ENCODE measurements around the gene HOMEZ.
A peak's percentile ranks its signal among the peaks of the same experiment; 100 is the strongest.
"Not testable (repeated sequence)": the region's sequence is repeated elsewhere in the genome, so short reads cannot be mapped to it uniquely, and the experiment has no call there.

The HOMEZ gene, protein sequence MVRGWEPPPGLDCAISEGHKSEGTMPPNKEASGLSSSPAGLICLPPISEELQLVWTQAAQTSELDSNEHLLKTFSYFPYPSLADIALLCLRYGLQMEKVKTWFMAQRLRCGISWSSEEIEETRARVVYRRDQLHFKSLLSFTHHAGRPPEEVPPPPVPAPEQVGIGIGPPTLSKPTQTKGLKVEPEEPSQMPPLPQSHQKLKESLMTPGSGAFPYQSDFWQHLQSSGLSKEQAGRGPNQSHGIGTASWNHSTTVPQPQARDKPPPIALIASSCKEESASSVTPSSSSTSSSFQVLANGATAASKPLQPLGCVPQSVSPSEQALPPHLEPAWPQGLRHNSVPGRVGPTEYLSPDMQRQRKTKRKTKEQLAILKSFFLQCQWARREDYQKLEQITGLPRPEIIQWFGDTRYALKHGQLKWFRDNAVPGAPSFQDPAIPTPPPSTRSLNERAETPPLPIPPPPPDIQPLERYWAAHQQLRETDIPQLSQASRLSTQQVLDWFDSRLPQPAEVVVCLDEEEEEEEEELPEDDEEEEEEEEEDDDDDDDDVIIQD

GRCh38 chr14:23286020-23286901 lies at the start of gene HOMEZ:
Gene HOMEZ (minus strand): TSS chr14:23286132. CDS start chr14:23285952, 180 bp downstream.
- DNase-seq (ENCODE audit: insufficient read length, low spot score) = peak; percentile 95
- peak; percentile 97 for FAIRE-seq

- DNase-seq (ENCODE audit: insufficient read length, low spot score) = no peak
- FAIRE-seq = no peak
These were observed 49.7 kb upstream of the HOMEZ start for GRCh38 chr14:23335623-23336022.

- peak; percentile 69 for DNase-seq (ENCODE audit: insufficient read length, low spot score)
- FAIRE-seq = peak; percentile 67
These were observed 42.2 kb upstream of the HOMEZ start for GRCh38 chr14:23327947-23328744.

DNA sequence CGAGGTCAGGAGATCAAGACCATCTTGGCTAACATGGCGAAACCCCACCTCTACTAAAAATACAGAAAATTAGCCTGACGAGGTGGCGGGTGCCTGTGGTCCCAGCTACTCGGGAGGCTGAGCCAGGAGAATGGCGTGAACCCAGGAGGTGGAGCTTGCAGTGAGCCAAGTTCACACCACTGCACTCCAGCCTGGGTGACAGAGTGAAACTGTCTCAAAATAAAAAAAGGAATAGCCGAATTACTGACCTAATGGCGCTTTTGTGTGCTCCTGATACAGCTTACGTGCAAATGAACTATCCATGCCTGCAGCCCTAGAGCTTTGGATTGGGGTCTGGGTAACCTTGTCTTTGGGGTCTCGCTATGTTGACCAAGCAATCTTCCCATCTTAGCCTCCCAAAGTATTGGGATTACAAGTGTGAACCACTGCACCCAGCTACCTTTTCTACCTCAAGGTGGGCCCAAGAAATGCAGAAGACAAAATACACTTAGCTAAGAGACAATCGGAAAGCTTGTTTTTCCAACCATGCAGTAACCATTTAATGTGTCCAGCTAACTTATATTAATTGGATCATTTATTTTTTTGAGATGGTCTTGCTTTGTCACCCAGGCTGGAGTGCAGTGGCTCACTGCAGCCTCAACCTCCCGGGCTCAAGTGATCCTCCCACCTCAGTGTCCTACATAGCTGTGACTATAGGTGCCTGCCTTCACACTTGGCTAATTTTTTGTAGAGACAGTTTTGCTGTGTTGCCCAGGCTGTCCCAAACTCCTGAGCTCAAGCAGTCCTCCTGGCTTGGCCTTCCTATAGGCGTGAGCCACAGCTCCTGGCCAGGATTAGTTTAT lies 40.8 kb upstream of the HOMEZ start:
- DNase-seq (ENCODE audit: insufficient read length, low spot score) (no peak), FAIRE-seq (no peak)

DNA sequence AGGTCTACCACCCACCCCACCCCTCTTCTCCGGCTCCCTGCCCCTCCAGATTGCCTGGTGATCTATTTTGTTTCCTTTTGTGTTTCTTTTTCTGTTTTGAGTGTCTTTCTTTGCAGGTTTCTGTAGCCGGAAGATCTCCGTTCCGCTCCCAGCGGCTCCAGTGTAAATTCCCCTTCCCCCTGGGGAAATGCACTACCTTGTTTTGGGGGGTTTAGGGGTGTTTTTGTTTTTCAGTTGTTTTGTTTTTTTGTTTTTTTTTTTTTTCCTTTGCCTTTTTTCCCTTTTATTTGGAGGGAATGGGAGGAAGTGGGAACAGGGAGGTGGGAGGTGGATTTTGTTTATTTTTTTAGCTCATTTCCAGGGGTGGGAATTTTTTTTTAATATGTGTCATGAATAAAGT lies 39.8 kb upstream of the HOMEZ start:
- DNase-seq (ENCODE audit: insufficient read length, low spot score); FAIRE-seq: not testable (repeated sequence)

DNA sequence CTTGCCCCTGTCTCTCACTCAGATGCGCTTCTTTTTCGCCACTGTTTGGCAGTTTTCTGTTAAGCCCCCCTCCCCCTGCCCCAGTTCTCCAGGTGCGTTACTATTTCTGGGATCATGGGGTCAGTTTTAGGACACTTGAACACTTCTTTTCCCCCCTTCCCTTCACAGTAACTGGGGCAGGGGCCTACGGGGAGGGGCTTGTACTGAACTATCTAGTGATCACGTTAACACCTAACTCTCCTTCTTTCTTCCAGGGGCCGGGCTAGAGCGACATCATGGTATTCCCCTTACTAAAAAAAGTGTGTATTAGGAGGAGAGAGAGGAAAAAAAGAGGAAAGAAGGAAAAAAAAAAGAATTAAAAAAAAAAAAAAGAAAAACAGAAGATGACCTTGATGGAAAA lies 39.1 kb upstream of the HOMEZ start:
- FAIRE-seq = no peak
- no peak for DNase-seq (ENCODE audit: insufficient read length, low spot score)

DNA sequence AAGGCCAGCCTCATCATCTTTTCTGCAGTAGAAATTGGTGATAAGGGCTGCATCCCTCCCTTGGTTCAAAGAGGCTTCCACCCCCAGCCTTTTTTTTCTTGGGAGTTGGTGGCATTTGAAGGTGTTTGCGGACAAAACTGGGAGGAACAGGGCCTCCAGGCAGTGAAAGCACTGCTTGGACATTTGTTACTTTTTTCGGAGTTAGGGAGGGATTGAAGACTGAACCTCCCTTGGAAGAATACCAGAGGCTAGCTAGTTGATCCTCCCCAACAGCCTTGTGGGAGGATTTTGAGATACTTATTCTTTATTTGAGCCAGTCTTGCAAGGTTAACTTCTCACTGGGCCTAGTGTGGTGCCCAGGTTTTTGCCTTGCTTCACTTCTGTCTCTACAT lies 38.5 kb upstream of the HOMEZ start:
- DNase-seq (ENCODE audit: insufficient read length, low spot score) = no peak
- no peak for FAIRE-seq

DNA sequence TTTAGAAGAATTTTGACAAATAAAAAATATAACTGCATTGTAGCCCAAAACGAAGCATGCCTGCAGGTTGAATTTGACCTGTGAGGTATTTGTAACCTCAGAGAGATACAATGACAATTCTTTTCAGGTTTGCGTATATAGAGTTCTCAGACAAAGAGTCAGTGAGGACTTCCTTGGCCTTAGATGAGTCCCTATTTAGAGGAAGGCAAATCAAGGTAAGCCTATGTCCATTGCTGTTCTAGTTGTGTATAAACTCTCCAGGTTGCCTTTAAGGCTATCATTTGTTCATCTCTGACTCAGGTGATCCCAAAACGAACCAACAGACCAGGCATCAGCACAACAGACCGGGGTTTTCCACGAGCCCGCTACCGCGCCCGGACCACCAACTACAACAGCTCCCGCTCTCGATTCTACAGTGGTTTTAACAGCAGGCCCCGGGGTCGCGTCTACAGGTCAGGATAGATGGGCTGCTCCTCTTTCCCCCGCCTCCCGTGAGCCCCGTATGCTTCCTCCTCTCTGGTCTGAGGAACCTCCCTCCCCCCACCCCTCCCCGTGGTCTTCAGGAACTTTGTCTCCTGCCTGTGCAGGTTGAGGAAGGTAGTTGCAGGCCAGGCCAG lies 38.0 kb upstream of the HOMEZ start:
- no peak for FAIRE-seq
- DNase-seq (ENCODE audit: insufficient read length, low spot score) = no peak

DNA sequence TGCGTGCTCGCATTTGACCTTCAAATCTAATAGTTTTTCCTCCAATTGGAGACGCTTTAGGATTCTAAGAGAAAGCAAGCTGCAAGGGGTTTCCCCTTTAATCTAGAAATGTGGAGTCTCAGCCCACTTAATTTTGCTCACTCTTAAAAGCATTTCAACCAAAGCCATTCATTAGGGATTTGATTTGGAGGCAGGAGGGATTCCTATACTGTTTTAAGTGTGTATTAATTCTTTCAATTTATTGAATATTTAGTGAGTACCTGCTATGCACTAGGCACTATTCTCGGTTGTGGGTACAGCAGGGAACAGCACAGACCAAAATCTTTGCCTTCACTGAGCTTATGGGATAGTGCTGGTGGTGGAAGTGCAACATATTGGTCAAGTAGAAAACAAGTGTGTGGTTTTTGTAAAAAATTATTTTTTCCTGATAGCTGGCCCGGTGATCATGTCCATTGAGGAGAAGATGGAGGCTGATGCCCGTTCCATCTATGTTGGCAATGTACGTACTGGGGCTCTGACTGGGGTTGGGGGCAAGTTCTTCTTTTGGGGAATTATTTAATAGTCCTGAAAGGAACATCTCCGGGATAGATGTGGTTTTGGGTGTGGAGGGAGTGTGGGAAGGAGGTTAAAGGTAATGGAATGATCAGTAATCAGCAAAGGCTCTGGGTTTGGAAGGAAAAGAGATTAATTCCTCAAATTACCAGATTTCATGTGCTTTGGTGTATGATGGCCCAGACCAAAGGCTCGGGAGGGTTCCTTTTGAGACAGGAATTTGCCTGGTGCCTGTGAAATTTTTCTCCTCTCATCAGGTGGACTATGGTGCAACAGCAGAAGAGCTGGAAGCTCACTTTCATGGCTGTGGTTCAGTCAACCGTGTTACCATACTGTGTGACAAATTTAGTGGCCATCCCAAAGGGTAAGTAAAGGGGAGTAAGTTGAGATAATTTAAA lies 36.9 kb upstream of the HOMEZ start:
- no peak for DNase-seq (ENCODE audit: insufficient read length, low spot score)
- FAIRE-seq = no peak

- DNase-seq (ENCODE audit: insufficient read length, low spot score) = no peak
These were observed 35.9 kb upstream of the HOMEZ start for GRCh38 chr14:23321572-23322547.

DNA sequence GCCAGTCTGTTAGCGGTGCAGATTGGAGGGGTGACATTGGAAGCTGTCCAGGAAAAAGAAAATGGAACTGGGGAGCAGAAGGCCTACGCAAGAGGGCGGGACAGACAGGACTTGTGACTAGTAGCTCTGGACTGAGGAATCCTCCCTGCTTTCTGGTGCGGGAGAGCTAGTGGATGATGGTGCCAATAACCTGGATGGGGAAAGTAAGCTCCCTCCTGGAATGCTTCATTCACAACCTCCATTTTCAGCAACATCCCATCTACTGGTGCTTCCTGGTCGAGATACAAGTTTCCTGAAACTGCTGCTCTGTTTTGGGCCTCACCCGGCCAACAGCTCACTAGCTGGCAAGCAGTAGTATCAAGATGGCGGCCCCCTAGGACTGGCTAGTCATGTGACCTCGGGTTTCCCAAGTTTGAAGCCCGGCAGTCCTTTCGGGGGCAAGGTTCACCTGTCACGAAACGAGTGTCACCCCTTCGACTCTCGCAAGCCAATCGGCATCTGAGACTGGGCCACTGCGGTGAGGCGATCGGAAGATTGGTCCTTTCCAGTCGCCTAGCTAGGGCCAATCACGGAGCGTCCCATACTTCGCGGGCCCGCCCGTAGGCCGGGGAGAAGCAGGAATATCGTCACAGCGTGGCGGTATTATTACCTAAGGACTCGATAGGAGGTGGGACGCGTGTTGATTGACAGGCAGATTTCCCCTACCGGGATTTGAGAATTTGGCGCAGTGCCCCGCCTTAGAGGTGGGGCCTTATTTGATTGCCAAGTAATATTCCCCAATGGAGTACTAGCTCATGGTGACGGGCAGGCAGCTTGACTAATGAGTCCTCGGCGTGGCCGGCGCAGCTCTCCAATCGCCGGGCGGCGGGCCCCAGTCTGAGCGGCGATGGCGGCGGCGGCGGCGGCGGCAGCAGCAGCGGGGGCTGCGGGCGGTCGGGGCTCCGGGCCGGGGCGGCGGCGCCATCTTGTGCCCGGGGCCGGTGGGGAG lies 34.9 kb upstream of the HOMEZ start, which contains the start of gene PABPN1:
PABPN1 (plus strand) TSS at position 874 of the 988 bp plus-strand sequence; CDS start at position 887, 13 bp downstream.
- FAIRE-seq (peak; percentile 93), DNase-seq (ENCODE audit: insufficient read length, low spot score) (peak; percentile 96)

More at GRCh38 chr14:23321572-23322547, 35.9 kb upstream of the HOMEZ start:
- peak; percentile 42 for FAIRE-seq

- FAIRE-seq (peak; percentile 21), DNase-seq (ENCODE audit: insufficient read length, low spot score) (no peak)
These were observed 34.0 kb upstream of the HOMEZ start for GRCh38 chr14:23319746-23320583.

DNA sequence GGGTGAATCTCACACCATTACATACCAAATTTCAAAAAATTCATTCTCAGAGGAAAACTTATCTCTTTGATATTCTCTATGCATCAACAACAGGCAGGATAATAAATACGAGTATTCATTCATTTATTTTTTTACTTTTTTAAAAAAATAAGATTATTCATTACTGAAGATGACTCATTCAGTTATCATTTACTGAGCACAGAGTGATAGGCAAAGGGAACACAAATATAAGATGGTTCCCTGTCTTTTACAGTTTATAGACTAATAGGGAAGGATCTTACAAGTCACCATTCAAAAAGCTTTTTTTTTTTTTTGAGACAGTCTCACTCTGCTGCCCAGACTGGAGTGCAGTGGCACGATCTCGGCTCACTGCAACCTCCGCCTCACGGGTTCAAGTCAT lies 30.4 kb upstream of the HOMEZ start:
- DNase-seq (ENCODE audit: insufficient read length, low spot score) (no peak), FAIRE-seq (no peak)

GRCh38 chr14:23310546-23310945 lies 24.6 kb upstream of the HOMEZ start:
- DNase-seq (ENCODE audit: insufficient read length, low spot score) (no peak), FAIRE-seq (no peak)
